Measurements from ENCODE around the gene NAALADL2. TPM values are rescaled to one million over a fixed set of nuclear protein-coding genes. Genes with fewer than 3 reads are reported as not detected.

NAALADL2 gene
- total RNA-seq, 1 experiment from 2014 or later: 1.6 TPM

DNA sequence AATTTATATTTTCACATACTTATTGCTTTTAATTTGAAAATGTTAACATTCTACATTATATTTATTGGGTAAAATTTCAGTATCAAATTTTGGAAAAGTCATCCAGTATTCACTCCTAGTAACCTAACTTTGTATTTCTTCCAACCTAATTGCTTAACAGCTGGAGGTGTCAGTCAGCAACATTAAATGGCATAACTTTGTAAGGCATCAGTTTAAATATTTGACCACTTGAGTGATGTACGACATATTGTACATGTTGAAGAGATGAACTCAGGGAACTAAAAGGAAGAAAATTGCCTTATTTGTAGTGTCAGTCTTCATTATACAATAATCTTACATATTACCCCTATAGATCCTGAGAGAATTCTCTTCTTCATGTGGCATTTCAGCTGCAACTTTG is 326.8 kb downstream of the NAALADL2 start:
- Histone ChIP-seq H4K91ac (ENCODE audit: insufficient read length, low read depth, low read length) (no peak overlapping the region), H3K23ac (ENCODE audit: insufficient read length, low read depth, low read length) (no peak overlapping the region), H3K9ac (ENCODE audit: extremely low read depth, insufficient read length, low read length) (no peak overlapping the region), H3K14ac (ENCODE audit: insufficient read depth, low read length) (no peak overlapping the region), H3K9me3 (ENCODE audit: control insufficient read depth, low read depth, low read length) (no peaks in the 10 kb centered on the region), H3K79me2 (ENCODE audit: insufficient read depth, low read length) (no peaks in the 10 kb centered on the region), H3K23me2 (ENCODE audit: insufficient read length, low read depth, low read length, poor library complexity, severe bottlenecking) (no peaks in the 10 kb centered on the region), H3K4me2 (ENCODE audit: insufficient read depth, insufficient read length, low read length) (no peak overlapping the region), H4K8ac (replicated peaks; ENCODE audit: insufficient read length, low read depth, low read length) (no peak overlapping the region), H3K79me1 (ENCODE audit: insufficient read depth, low read depth, low read length, poor library complexity, severe bottlenecking) (no peaks in the 10 kb centered on the region), H4K5ac (ENCODE audit: insufficient read length, low read depth, low read length) (no peak overlapping the region), H3K4me1 (ENCODE audit: insufficient read depth, low read length) (no peaks in the 10 kb centered on the region), H2BK20ac (ENCODE audit: low read depth, low read length, poor library complexity, severe bottlenecking) (no peak overlapping the region), H3K27me3 (ENCODE audit: insufficient read depth, low read length) (no peaks in the 10 kb centered on the region), H2AK5ac (ENCODE audit: insufficient read length, low read length) (no peak overlapping the region), H2BK5ac (ENCODE audit: insufficient read length, low read length) (no peak overlapping the region), H3K18ac (ENCODE audit: insufficient read length, low read depth, low read length) (no peak overlapping the region), H2AFZ (ENCODE audit: low read length) (no peak overlapping the region), H3K56ac (ENCODE audit: insufficient read length, low read depth, low read length) (no peak overlapping the region), H4K20me1 (ENCODE audit: control insufficient read depth, insufficient read depth, insufficient read length) (no peaks in the 10 kb centered on the region), H2BK12ac (ENCODE audit: insufficient read length, low read depth, low read length) (no peak overlapping the region), H3K4ac (ENCODE audit: low read depth, low read length) (no peak overlapping the region), H3K27ac (ENCODE audit: insufficient read length, low read depth, low read length) (no peak overlapping the region), H3T11ph (ENCODE audit: low read length) (no peak overlapping the region), H2BK120ac (ENCODE audit: low read depth, low read length, poor library complexity, severe bottlenecking) (no peak overlapping the region), H2BK15ac (ENCODE audit: low read depth, low read length) (no peak overlapping the region)
- no CpG with 5 or more reads among the region's 1 CpG for WGBS (ENCODE audit: extremely low coverage, insufficient read length, low lambda C conversion rate)
- Mint-ChIP-seq H3K9me3 (peaks cover 0 to 8% of the 10 kb centered on the region in 2 experiments; a peak in 3 of 5 replicates), H3K27ac (no peak overlapping the region), H3K36me3 (ENCODE audit: insufficient read depth in 1 of 3, low read depth in 3 of 3) (peaks cover 0 to 6% (median 0%) of the 10 kb centered on the region in 3 experiments; a peak in 2 of 7 replicates), H3K4me3 (no peak overlapping the region), H3K4me1 (0 out of 4 replicates have a peak, but pooled peaks cover 0 to 3% of the 10 kb centered on the region in 2 experiments), H3K27me3 (ENCODE audit: low read depth) (no peaks in the 10 kb centered on the region)
- TF ChIP-seq, protein P1, sequence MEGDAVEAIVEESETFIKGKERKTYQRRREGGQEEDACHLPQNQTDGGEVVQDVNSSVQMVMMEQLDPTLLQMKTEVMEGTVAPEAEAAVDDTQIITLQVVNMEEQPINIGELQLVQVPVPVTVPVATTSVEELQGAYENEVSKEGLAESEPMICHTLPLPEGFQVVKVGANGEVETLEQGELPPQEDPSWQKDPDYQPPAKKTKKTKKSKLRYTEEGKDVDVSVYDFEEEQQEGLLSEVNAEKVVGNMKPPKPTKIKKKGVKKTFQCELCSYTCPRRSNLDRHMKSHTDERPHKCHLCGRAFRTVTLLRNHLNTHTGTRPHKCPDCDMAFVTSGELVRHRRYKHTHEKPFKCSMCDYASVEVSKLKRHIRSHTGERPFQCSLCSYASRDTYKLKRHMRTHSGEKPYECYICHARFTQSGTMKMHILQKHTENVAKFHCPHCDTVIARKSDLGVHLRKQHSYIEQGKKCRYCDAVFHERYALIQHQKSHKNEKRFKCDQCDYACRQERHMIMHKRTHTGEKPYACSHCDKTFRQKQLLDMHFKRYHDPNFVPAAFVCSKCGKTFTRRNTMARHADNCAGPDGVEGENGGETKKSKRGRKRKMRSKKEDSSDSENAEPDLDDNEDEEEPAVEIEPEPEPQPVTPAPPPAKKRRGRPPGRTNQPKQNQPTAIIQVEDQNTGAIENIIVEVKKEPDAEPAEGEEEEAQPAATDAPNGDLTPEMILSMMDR (conservative IDR thresholded peaks at IDR 0.05): no peak
- DNase-seq: no peak

All from H9 (cell line).